ENCODE results near the gene RAP1B.
"Not testable (repeated sequence)": the region's sequence is repeated elsewhere in the genome, so short reads cannot be mapped to it uniquely, and the experiment has no call there.

Gene RAP1B

DNA sequence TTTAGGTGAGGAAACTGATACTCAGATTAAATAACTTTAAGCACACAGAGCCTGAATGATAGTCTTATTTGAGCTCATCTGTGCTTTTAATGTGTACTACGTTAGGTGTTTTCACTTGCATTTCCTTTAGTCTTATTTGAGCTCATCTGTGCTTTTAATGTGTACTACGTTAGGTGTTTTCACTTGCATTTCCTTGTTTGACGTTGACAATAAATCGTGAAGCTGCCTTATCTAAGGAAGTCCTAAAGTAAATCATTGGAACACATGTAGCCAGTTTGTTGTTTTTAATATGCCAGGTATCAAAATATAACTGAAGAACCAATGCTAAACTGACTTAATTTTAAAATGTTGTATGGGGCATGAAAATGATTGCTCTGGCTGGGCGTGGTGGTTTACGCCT, 2.0 kb downstream of the RAP1B start:
- no peak for DNase-seq

DNA sequence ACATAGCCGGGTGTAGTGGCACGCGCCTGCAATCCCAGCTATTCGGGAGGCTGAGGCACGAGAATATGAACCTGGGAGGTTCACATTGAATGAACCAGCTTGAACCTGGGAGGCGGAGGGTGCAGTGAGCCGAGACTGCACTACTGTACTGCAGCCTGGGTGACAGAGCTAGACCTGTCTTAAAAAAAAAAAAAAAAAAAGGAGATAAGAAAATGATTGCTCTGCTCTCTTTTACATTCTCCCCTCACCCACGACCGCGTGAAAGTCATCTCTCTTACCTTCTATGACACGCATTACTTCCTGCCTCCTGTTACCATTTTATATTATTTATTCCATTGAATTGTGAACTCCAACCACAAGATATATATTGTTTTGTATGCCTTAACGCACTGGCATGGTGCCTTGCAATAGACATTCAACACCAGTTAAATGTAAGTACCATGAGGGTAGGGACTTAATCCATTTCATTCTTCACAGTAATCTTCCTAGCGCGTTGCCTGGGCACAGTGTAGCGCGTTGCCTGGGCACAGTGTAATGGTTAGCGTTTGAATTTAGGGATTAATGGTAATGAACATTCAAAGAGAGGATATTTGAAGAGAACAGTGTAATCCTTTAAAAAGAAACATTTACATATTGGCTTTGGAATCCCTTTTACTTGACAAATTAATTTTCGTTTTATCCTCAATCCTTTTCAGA, 2.7 kb downstream of the RAP1B start:
- no peak for DNase-seq

DNA sequence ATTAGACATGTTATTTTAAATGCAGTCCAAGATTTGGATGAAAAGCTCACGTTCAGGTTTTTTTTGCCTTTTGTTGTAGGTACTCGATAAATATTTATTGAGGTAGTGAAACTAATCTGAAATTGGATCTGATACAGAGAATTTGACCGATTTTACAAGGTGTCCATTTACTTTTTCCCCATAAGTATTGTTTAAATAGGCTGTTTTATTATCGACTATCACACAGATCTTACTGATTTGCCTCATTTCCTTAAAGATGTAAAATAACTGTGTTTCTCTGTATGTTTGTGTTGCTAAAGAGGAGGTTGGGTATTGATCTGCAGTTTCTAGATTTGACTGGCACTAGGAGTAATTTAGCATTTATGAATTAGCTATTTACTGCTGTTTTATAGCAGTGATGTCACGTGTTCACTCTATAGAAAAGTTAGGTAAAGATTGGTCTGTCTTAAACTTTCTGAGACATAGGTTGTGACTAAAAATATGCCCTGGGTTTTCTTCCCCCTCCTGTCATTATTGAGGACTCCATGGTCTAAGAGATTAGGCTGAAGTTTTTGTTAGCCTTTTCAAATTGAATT, 3.5 kb downstream of the RAP1B start:
- DNase-seq = no peak

DNA sequence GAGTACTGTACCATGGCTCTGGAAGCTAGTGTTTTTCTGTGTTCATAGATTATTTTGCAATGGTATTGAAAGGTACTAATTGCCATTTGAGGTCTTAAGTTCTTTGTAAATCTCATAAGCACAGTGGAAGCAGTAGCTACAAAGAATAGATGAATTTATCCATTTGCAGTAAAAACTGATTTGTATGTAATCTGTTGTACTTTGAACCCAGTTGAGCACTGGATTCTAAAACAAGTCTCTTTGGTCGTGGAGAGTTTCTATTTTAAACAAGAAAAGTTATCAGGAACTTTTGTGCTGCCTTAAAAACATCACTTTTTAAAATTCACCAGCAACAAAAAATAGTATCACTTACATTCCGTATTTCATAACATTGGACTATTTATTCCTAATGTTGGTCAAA, 4.1 kb downstream of the RAP1B start:
- no peak for DNase-seq

DNA sequence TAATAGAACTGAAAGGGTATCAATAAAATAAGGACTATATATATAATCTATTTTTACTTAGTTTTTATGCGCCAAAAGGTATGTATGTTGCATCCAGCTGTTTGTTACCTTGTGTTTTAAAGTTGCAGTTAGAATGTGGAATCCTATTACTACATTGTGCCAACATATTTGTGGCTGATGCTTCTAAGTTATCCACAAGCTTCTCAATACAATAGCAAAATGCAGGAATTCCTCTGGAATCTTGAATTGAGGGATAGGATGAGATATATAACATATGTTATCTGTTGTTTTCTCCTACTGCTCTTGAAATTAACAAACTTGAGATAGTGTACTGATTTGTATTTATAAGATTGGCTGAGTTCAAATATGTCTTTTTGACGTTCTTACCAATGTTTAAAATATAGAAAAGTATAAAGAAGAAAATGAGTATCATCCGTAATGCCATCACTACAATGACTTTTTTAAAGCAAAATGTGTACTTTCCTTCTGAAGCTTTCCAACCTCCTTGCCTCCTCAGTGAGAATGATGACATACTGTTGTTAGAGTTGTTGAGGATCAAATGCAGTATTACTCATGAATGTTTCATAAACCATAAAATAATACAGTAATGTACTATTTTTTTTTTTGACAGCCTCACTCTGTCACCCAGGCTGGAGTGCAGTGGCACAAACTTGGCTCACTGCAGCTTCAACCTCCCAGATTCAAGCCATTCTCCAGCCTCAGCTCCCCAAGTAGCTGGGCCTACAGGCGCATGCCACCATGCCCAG, 6.6 kb downstream of the RAP1B start:
- no peak for DNase-seq

DNA sequence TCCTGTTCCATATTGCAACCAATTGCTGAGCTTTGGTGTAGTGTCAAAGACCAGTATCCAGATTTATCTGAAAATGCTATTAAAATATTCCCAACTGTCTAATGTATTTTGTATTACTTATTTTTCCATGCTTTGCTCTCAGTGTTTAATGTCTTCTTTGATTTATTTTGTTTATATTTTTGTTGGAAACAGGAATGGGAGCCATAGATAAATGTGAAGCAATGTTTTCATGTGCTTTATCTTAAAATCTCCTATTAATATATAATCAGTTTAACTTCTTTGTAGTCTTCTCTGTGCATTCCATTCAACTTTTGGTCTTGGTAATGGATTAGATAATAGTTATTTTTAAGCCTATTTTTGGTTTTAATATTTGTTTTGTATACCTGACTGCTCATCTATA, 8.8 kb downstream of the RAP1B start:
- no peak for DNase-seq

DNA sequence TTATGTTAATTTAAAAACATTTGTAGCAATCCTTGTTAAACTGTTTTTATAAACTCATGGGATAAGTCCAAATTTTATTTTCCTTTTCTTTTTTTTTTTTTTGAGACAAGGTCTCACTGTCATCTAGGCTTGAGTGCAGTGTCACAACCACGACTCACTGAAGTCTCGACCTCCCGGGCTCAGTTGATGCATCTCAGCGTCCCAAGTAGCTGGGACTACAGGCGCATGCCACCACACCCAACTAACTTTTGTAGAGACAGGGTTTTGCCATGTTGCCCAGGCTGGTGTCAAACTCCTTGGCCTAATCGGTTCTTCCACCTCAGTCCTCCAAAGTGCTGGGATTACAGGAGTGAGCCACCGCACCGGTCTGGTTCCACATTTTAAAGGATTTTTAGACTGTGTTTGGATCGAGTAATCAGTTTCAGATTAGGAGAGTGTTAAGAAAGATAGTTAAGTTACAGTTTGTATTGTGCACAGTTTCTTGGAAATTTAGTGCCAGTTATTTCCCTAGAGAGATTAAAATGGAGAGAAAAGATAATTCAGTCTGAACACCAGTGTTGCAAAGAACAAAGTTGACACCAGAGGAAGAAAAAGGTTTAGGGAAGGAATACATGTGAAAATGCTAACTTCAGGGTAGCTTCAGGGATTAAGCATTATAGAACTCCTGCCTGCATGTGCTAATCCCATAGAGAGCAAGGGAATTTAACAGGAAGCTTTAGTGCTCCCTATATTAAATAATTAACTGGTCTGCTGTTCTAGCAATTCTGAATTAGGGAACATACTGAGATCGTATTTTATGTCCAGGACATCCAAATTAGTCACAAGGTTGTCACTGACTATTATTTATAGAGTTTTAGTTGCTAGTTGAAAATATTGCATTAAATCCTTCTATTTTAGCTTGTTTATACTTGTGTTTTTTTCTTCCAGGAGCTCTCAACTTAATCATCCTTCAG, 10.1 kb downstream of the RAP1B start:
- no peak for DNase-seq

DNA sequence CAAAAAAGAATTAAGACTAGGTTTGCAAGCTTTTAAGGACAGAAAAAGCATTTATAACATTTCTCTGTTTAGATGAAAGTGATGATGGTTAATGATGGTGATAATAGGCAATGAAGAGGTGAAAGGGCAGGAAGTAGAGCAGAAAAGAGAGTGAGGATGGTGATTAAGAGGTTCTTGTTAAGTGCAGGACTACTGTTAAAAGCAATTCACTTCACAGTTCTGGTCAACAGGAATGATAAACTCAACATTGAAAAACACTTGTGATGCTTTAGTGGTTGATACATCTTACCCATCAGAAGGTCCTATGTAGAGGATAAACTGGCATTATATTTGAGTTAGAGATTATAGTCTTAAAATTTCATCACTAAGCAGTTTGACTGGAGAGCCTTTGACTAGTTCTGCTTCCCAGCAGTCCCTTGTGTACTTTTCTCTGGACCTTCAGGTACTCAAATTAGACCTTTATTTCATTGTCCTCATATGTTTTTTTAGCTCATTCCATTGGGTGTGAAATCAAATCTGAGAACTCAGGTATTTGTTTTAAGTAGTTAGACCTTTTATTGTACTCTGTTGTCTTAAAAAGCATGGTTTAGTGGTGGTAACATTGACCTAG, 10.9 kb downstream of the RAP1B start:
- DNase-seq = no peak

DNA sequence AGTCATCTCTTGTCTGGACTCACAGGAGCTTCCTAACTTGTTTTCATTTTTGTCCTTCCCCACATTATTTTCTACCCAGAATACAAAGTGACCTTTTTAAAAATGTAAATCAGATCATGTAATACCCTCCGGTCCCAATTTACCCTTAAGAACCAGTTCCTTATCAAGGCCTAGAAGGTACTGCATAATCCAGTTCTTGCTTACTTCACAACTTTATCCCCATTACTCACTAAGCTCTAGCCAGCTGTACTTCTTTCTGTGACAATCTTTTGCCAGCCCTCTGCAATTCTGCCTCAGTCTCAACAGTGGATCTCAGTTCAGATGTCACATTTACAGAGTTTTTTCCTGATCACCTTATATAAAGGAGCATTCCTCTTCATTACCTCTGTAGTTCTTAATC, 11.6 kb downstream of the RAP1B start:
- DNase-seq = no peak

DNA sequence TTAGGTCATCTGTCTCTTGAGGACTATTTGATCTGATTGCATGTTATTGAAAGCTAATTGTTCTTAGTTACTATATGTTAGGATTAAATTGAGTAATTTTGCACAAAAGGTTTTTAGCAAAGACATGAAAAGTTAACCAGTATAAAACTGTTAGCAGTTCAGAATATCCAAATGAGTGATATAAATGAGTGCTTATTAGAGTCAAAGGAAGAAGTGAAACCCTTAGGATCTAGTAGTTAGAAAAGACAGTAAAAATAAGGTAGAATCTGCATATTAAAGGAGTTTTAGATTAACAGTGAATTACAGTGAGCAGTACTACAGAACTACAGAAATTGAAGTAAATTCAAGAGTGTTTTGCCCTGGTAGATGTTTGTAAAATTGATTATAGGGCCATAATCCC, 12.4 kb downstream of the RAP1B start:
- DNase-seq = no peak

DNA sequence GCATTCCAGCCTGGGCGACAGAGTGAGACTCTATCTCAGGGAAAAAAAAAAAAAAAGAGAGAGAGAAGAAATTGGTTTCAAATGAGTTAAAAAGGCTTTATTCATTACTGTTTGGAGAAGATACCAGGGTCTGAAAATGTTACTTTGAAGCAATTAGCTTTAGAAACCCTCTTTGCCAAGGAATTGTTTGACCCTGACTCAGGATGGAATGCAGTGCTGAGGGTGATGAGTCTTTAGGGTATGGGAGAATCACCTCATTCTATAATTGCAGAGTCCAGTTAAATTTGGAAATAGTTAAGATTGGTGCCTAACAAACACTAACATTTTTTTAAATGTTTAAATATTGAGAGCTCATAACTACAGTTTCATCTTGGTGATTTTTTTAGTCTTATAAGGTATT, 13.3 kb downstream of the RAP1B start:
- no peak for DNase-seq

DNA sequence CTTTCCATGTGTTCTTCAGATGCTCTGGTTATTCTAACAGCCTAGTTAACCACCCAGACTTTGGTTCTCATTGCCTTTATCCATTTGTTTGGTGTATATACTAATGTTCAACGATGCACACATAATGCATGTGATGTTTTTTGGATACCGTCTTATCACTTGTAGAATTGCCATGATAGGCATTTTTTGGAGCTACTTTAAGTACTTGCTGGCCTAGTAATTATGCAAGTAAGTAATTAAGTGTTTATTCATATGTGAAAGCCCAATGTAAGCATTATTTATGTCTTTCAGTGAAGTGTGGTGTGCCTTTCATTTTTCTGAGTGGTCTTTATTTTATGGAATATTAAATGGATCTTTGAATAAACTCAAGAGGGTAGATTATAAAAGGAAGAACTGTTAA, 14.2 kb downstream of the RAP1B start:
- DNase-seq = no peak

DNA sequence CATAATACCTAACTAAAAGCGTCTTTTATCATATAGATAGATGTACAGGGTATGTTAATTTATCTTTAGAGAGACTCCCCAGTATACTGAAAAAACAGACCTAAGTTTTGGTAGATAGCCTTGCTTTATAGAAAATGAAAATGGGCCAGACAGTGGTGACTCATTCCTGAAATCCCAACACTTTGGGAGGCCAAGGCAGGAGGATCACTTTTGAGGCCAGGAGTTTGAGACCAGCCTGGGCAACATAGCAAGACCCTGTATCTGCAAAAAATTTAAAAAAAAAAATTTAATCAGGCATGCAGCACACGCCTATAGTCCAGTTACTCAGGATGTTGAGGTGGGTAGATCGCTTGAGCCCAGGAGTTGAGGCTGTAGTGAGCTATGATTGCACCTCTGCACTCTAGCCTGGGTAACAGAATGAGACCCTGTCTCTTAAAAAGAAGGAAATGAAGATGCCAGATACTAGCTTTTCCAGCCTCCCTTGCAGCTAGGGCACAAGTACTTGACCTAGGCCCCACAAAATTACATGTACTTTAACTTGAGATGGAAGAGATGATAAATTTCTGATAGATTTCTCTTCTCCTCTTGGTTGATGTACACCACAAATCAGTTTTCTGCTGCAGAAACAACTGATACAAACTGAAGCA, 17.1 kb downstream of the RAP1B start:
- no peak for DNase-seq

DNA sequence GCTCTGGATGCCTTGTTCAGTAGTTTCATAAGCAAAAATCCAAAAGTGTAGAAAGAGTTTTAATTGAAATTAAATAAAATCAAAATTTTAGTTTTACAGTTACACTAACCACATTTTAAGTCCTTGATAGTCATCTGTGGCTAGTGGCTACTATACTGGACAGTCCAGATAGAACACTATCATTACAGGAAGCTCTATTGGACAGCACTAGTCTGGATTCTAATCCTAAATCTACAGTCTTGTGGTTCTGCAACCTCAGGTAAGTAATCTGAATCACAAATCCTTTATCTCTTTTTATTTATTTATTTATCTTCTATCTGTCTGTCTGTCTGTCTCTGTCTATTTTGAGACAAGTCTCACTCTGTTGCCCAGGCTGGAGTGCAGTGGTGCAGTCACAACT, 18.0 kb downstream of the RAP1B start:
- no peak for DNase-seq

DNA sequence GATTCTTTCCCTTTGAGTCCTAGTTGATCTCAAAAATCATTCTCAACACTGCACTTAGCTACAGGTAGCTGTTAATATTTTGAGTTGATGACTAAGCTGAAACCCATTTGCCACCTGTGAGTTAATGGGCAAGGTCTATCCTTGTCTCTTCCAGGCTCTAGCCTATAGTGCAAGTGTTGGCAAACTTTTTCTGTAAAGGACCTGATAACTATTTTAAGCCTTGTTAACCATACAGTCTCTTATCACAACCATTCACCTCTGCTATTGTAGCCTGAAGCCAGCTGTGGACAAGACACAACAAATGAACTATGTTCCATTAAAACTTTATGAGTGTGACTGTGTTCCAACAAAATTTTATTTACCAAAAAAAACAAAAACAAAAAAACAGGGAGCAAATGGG, 19.4 kb downstream of the RAP1B start:
- no peak for DNase-seq

DNA sequence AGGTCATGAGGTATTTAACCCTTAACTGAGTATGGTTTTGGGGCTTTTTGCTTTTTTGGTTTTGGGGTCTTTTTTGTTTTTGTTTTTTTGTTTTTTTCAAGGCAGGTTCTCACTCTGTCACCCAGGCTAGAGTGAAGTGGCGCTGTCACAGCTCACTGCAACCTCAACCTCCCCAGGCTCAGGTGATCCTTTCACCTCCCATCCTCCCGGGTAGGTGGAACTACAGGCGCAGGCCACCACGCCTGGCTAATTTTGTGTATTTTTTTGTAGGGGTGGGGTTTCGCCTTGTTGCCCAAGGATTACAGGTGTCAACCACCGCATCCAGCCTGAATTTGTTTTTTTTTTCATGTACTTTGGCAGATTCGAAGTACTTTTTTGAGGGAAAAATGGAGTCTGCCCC, 19.9 kb downstream of the RAP1B start:
- no peak for DNase-seq

DNA sequence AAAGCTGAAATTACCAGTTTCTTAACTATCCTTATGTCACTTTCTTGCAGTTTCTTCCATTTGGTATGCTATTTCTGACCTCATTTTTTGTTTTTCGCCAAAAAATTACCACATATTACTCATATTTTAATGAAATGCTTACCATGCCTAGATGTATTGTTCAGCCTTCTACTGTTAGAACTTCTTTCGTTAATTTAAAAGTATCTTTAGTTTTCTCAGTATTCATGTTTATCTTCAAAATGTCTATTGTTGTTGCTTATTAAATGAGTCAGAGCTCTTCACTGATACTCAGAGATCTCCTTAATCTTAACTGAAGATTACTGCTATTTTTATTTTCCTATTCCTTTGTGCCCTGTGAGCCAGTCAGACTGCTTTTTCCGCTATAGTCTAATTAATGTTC, 20.5 kb downstream of the RAP1B start:
- DNase-seq = no peak

DNA sequence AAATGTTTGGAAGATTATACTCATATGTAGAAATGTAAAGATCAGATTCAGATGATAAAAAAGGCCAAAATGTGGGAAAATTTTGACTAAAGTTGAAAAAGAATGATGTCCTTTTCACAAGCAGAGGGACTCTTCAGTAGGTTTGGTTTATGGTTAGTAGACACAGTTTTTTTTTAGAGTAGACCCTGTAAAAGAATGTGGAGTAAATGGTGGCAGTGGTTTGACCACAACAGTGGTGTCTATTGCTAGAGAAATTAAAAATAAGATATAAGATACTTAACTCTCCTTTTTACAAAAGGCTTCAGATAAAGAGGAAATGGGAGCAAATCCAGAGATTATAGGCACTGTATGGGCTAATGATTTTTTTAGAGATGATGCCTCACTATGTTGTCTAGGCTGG, 21.8 kb downstream of the RAP1B start:
- DNase-seq = no peak

DNA sequence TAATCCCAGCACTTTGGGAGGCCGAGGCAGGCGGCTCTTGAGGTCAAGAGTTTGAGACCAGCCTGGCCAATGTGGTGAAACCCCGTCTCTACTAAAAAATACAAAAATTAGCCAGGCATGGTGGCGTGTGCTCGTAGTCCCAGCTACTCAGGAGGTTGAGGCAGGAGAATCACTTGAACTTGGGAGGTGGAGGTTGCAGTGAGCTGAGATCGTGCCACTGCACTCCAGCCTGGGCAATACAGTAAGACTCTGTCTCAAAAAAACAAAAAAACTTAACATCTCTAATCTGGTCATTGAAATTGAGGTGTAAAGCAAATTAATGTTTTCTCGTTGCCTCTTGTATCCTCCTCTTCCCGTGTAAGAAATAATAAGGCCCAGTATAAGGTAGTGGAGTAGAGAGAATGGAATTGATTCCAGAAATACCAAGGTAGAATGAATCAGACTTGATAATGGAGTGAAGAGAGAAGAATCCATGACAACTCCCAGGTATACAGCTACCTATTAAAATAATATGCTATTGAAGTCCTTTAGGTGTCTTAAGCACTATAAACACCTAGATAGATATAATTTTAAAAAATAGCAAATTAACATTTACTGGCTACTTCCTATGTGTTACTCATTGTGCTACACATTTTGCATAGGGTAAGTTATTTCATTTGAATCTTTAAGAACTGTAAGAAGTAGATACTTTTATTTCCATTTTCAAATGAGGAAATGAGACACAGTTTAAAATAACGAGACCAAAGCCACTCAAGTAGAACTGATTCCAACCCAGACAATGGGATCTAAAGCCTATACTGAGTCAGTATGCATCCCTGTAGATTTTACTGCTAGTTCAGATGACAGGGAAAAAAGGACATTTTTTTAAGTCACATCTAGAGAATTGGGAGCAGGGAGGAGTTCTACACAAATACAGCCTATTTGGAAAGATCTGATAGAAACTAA, 23.2 kb downstream of the RAP1B start:
- DNase-seq = no peak

DNA sequence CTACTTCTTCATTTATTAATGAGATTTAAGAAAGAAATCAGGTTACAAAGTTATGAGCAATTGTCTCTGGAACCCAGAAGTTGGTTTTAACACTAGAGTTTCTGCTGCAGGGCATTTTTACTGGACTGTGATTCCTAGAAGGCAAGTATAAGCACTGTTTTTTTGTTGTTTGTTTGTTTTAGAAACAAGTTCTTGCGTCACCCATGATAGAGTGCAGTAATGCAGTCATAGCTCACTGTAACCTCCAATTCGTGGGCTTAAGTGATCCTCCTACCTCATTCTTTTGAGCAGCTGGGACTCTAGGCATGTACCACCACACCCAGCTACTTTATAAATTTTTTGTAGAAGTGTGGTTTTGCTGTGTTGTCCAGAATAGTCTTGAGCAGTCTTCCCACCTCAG, 25.6 kb downstream of the RAP1B start:
- DNase-seq = no peak

DNA sequence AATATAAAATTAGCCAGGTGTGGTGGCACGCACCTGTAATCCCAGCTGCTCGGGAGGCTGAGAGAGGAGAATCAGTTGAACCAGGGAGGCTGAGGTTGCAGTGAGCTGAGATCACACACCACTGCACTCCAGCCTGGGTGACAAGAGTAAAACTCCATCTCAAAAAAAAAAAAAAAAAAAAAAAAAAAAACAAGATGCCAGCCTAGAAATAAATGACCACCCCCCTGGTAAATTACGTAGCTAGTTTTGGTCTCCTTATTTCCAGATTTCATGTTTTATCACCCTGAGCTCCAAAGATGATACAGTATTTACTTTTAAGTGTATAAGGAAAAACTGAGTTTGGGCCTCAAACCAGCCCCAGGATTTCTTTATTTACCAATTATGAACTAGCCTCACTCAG, 26.7 kb downstream of the RAP1B start:
- DNase-seq = not testable (repeated sequence)

Data from COR-L47 (cell line).